Mesothelial cell of epicardium (in vitro differentiated cells): ENCODE measurements around the gene CFAP20DC. TPM values are rescaled to one million over a fixed set of nuclear protein-coding genes. Genes with fewer than 3 reads are reported as not detected.
A peak's percentile ranks its signal among the peaks of the same experiment; 100 is the strongest.
"Not testable (repeated sequence)": the region's sequence is repeated elsewhere in the genome, so short reads cannot be mapped to it uniquely, and the experiment has no call there.

Source experiments
- DNase-seq, 2 experiments: peaks; one replicate each; pipeline ENCODE4 v3.0.0; 2021; ENCODE audit warnings: low spot score in 2 of 2; ENCODE audit not compliant: unreplicated experiment in 2 of 2
- H3K27ac Mint-ChIP-seq: 2 replicates; pipeline ENCODE4 v1.8.0; 2021; ENCODE audit warnings: mixed read lengths
- H3K27me3 Mint-ChIP-seq: 2 replicates; pipeline ENCODE4 v1.8.0; 2021; ENCODE audit warnings: low read depth, mixed read lengths
- H3K36me3 Mint-ChIP-seq: 2 replicates; pipeline ENCODE4 v1.8.0; 2021; ENCODE audit warnings: mixed read lengths
- H3K4me1 Mint-ChIP-seq: 2 replicates; pipeline ENCODE4 v1.8.0; 2021; ENCODE audit warnings: mixed read lengths
- H3K4me3 Mint-ChIP-seq: 2 replicates; pipeline ENCODE4 v1.8.0; 2021; ENCODE audit warnings: mild to moderate bottlenecking, moderate library complexity, mixed read lengths
- H3K9me3 Mint-ChIP-seq: 2 replicates; pipeline ENCODE4 v1.8.0; 2021; ENCODE audit warnings: mixed read lengths
- CTCF ChIP-seq: fragments of 200-600 bp; sonication (generic); IDR thresholded peaks from one replicate; pipeline ENCODE4 v1.5.0; 2021; ENCODE audit warnings: antibody characterized with exemption; ENCODE audit not compliant: unreplicated experiment
- total RNA-seq: library from RNA; stranded (reverse); gene quantifications from 3 replicates; pipeline ENCODE4 v1.2.1, GENCODE V29; 2021

The CFAP20DC gene
- total RNA-seq, 1 donor from 2014 or later, result 5.4 TPM

- DNase-seq, result no peak
- no peaks in the 10 kb centered on the region for H3K36me3 Mint-ChIP-seq
These were observed 192.4 kb downstream of the CFAP20DC start for GRCh38 chr3:58857402-58857801.

GRCh38 chr3:58848826-58849225, 201.0 kb downstream of the CFAP20DC start:
- DNase-seq, result no peak
- TF ChIP-seq CTCF, result no peak
- Mint-ChIP-seq H3K27ac (no peak overlapping the region), H3K36me3 (peaks cover 1% of the 10 kb centered on the region), H3K9me3 (peaks cover 6% of the 10 kb centered on the region), H3K4me1 (no peaks in the 10 kb centered on the region), H3K27me3 (no peaks in the 10 kb centered on the region), H3K4me3 (no peak overlapping the region)

More at GRCh38 chr3:58857402-58857801, 192.4 kb downstream of the CFAP20DC start:
- no peaks in the 10 kb centered on the region for H3K4me1 Mint-ChIP-seq
- no peak overlapping the region for H3K27ac Mint-ChIP-seq
- TF ChIP-seq CTCF, result no peak
- no peaks in the 10 kb centered on the region for H3K9me3 Mint-ChIP-seq
- H3K27me3 Mint-ChIP-seq, result no peaks in the 10 kb centered on the region
- no peak overlapping the region for H3K4me3 Mint-ChIP-seq

DNA sequence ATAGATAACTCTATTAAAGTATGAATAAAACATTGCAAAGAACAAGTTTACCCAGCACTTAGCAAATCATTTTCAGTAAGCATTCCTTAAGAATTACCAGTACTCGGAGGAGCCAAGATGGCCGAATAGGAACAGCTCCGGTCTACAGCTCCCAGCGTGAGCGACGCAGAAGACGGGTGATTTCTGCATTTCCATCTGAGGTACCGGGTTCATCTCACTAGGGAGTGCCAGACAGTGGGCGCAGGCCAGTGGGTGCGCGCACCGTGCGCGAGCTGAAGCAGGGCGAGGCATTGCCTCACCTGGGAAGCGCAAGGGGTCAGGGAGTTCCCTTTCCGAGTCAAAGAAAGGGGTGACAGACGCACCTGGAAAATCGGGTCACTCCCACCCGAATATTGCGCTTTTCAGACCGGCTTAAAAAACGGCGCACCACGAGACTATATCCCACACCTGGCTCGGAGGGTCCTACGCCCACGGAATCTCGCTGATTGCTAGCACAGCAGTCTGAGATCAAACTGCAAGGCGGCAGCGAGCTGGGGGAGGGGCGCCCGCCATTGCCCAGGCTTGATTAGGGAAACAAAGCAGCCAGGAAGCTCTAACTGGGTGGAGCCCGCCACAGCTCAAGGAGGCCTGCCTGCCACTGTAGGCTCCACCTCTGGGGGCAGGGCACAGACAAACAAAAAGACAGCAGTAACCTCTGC, 207.6 kb downstream of the CFAP20DC start:
- peak overlapping the region; percentile 46 for H3K4me3 Mint-ChIP-seq
- not testable (repeated sequence) for H3K27ac Mint-ChIP-seq, H3K9me3 Mint-ChIP-seq, H3K4me1 Mint-ChIP-seq, H3K36me3 Mint-ChIP-seq, DNase-seq, H3K27me3 Mint-ChIP-seq

DNA sequence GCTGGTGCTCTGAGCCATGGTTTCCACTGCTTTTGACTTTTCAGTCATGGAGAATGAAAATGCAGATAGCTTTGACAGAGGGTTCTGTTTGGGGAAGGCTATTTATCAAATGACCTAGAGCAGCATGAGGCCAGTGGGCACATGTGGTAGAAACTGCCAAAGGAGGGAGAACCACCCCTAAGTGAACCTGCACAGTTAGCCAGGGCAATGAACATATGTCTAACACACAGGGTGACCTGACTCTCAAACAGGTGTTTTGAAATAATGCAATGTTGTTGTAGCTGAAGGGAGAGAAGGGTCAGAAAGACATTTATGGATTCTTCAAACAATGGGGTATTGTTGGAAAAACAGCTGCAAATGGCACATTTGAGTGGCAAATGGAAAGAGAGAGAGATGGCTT, 208.9 kb downstream of the CFAP20DC start:
- H3K9me3 Mint-ChIP-seq, result peaks cover 3% of the 10 kb centered on the region
- H3K4me1 Mint-ChIP-seq, result no peaks in the 10 kb centered on the region
- no peaks in the 10 kb centered on the region for H3K36me3 Mint-ChIP-seq
- no peak overlapping the region for H3K4me3 Mint-ChIP-seq
- no peak overlapping the region for H3K27ac Mint-ChIP-seq
- TF ChIP-seq CTCF, result no peak
- H3K27me3 Mint-ChIP-seq, result no peaks in the 10 kb centered on the region
- DNase-seq, result no peak

DNA sequence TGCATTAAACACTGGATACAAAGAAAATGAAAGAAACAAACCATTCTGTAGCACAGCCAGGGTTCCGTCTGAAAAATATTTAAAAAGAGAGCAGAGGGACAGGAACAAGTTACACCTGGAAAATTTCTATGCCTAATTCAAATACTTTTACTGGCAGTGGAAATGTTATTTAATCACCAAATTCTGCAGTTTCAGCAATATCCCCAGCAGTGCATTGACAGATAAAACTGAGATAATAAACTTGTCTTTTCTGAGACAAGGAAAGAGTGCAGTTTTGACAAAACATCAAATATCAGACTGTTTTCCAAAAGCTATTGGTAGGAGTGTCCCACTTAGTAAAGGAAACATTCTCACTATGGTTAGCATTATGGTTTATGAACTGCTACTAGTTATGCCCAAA, 209.9 kb downstream of the CFAP20DC start:
- no peak for DNase-seq
- H3K27ac Mint-ChIP-seq, result no peak overlapping the region
- no peak for TF ChIP-seq CTCF
- H3K9me3 Mint-ChIP-seq, result peaks cover 3% of the 10 kb centered on the region
- peaks cover 3% of the 10 kb centered on the region for H3K4me1 Mint-ChIP-seq
- no peaks in the 10 kb centered on the region for H3K36me3 Mint-ChIP-seq
- no peaks in the 10 kb centered on the region for H3K27me3 Mint-ChIP-seq
- H3K4me3 Mint-ChIP-seq, result no peak overlapping the region

GRCh38 chr3:58839187-58839586, 210.6 kb downstream of the CFAP20DC start:
- no peak overlapping the region for H3K4me3 Mint-ChIP-seq
- TF ChIP-seq CTCF, result no peak
- DNase-seq, result no peak
- H3K36me3 Mint-ChIP-seq, result no peaks in the 10 kb centered on the region
- H3K9me3 Mint-ChIP-seq, result peaks cover 3% of the 10 kb centered on the region
- H3K4me1 Mint-ChIP-seq, result peaks cover 5% of the 10 kb centered on the region
- H3K27me3 Mint-ChIP-seq, result no peaks in the 10 kb centered on the region
- no peak overlapping the region for H3K27ac Mint-ChIP-seq
